ENCODE data around the gene FIS1. TPM values are rescaled to one million over a fixed set of nuclear protein-coding genes. Genes with fewer than 3 reads are reported as not detected.
"Not testable (repeated sequence)": the region's sequence is repeated elsewhere in the genome, so short reads cannot be mapped to it uniquely, and the experiment has no call there.

FIS1 gene
- 109 and 114 TPM in 2 replicates for polyA plus RNA-seq (2013)

DNA sequence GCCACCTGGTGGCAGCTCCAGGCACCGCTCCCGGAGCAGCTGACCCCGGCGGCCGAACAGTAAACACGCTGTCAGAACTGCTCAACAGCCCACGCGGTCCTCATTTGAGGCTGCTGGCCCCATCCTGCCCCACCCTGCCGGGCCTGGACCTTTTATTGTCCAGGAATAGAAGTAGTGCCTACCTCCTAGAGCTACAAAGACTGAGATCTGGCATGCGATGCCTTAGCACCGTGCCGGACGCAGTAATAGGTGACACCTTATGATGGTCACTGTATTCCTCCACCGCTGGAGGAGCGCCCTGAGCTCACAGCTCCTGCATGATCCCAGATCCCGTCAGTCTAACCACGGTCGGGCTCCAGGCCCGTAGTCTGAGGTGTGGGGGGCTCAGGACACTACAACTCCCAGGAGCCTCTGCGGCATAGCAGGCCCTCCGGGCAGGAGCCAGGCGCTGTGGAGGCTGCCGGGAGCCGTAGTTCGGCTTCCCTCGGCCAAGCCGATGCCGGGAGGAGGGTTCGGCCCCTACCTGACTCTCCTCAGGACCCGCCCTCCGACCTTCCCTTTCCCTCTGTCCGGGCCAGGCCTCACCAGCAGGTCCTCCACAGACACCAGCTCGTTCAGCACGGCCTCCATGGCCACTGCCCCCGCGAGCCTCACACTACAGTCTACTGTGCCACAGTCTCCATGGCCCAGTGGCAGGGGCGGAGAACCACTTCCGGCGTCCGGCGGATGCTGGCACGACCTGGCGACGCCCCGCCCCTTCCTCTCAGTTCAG, at the start of gene FIS1:
TSS of gene FIS1 (minus strand) at position 707 of the 772 bp plus-strand sequence. CDS start at position 630, 77 bp downstream.
- Histone ChIP-seq H2BK5ac (ENCODE audit: low read depth, low read length, poor library complexity) (peak within 1 kb of the TSS; percentile 66), H3K9me3 (ENCODE audit: insufficient read depth, low read depth, low read length) (no peaks in the 10 kb centered on the region), H2AK5ac (ENCODE audit: low read length) (peak within 1 kb of the TSS; percentile 21), H3K27ac (ENCODE audit: low read depth, low read length) (peak within 1 kb of the TSS; percentile 64), H3K27me3 (ENCODE audit: insufficient read depth, low read length) (no peaks in the 10 kb centered on the region), H3K79me2 (ENCODE audit: control insufficient read depth, insufficient read depth, low read length, poor library complexity) (peaks cover 4% of the 10 kb centered on the region), H3K36me3 (ENCODE audit: control insufficient read depth in 1 of 2, insufficient read depth in 2 of 2, low read length in 2 of 2) (peaks cover 18 to 28% of the 10 kb centered on the region in 2 experiments), H3K4ac (ENCODE audit: low read depth, low read length) (peak within 1 kb of the TSS; percentile 60), H2BK120ac (ENCODE audit: insufficient read depth, low read length, poor library complexity) (peak within 1 kb of the TSS; percentile 31), H3K18ac (ENCODE audit: low read length) (peak within 1 kb of the TSS; percentile 77), H4K8ac (ENCODE audit: low read depth, low read length) (peak within 1 kb of the TSS; percentile 87), H2AFZ (ENCODE audit: insufficient read depth, low read length, poor library complexity) (peak within 1 kb of the TSS; percentile 50), H4K12ac (ENCODE audit: low read depth, low read length) (peak within 1 kb of the TSS; percentile 76), H3K14ac (ENCODE audit: low read length) (peak within 1 kb of the TSS; percentile 88), H2BK12ac (ENCODE audit: low read length) (no peak within 1 kb of the TSS), H3K79me1 (ENCODE audit: low read length) (peaks cover 6% of the 10 kb centered on the region), H3K9ac (ENCODE audit: low read length) (peak within 1 kb of the TSS; percentile 82), H3K4me1 (ENCODE audit: control insufficient read depth in 1 of 2, insufficient read depth in 2 of 2, low read length in 2 of 2) (peaks cover under 1 to 7% of the 10 kb centered on the region in 2 experiments), H3K23ac (ENCODE audit: low read length) (no peak within 1 kb of the TSS), H4K91ac (ENCODE audit: low read depth, low read length) (peak within 1 kb of the TSS; percentile 80), H3K4me2 (ENCODE audit: low read length) (peak within 1 kb of the TSS; percentile 74), H3K4me3 (ENCODE audit: low read depth, low read length) (peak within 1 kb of the TSS; percentile 89)
- peak; percentile 97 for DNase-seq
- no CpG with 5 or more reads among the region's 45 CpGs for WGBS (ENCODE audit: extremely low coverage, insufficient coverage, insufficient read length)

DNA sequence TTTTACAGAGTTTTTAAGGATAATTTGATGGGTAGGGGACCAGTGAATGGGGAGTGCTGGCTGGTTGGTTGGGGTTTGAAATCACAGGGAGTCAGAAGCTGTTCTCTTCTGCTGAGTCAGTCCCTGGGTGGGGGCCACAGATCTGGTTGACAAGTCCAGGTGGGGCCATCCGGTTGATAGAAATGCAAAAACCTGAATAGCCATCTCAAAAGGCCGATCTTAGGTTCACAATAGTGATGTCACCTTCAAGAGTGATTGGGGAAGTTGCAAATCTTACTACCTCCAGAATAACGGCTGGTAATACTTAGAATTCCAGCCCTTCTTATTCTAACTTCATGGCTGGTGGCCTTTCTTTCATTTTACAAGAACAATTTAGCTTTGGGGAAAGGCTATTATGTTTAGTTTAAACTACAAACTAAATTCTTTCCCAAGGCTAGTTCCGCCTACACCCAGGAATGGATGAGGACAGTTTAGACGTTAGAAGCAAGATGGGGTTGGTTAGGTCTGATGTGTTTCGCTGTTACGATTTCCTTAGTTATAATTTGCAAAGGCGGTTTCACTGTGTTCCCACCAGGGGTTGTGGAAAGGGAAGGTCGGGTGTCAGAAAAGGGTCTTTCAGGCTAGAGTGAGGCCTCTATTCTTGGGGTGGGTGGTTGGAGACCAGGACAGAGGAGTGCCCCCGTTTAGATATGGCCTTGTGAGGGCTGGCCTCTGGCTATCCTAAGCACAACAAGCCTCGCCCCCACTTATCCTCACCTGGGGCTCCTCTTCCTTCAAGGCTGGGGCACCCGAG, 49.4 kb upstream of the FIS1 start:
- no peak for DNase-seq
- WGBS (ENCODE audit: extremely low coverage, insufficient coverage, insufficient read length), result no CpG with 5 or more reads among the region's 12 CpGs
- Histone ChIP-seq H3K23ac (ENCODE audit: low read length) (no peak overlapping the region), H2BK12ac (ENCODE audit: low read length) (no peak overlapping the region), H3K4me2 (ENCODE audit: low read length) (no peak overlapping the region), H3K18ac (ENCODE audit: low read length) (no peak overlapping the region), H2AK5ac (ENCODE audit: low read length) (no peak overlapping the region), H3K79me2 (ENCODE audit: control insufficient read depth, insufficient read depth, low read length, poor library complexity) (no peaks in the 10 kb centered on the region), H4K8ac (ENCODE audit: low read depth, low read length) (no peak overlapping the region), H3K27me3 (ENCODE audit: insufficient read depth, low read length) (peaks cover 17% of the 10 kb centered on the region), H2AFZ (ENCODE audit: insufficient read depth, low read length, poor library complexity) (no peak overlapping the region), H3K9me3 (ENCODE audit: insufficient read depth, low read depth, low read length) (no peaks in the 10 kb centered on the region), H3K36me3 (ENCODE audit: control insufficient read depth in 1 of 2, insufficient read depth in 2 of 2, low read length in 2 of 2) (no peaks in the 10 kb centered on the region), H2BK120ac (ENCODE audit: insufficient read depth, low read length, poor library complexity) (no peak overlapping the region), H4K12ac (ENCODE audit: low read depth, low read length) (no peak overlapping the region), H3K4me3 (ENCODE audit: low read depth, low read length) (no peak overlapping the region), H4K91ac (ENCODE audit: low read depth, low read length) (no peak overlapping the region), H3K4me1 (ENCODE audit: control insufficient read depth in 1 of 2, insufficient read depth in 2 of 2, low read length in 2 of 2) (peaks cover 0 to under 1% of the 10 kb centered on the region in 2 experiments), H2BK5ac (ENCODE audit: low read depth, low read length, poor library complexity) (no peak overlapping the region), H3K14ac (ENCODE audit: low read length) (no peak overlapping the region), H3K4ac (ENCODE audit: low read depth, low read length) (no peak overlapping the region), H3K9ac (ENCODE audit: low read length) (no peak overlapping the region), H3K79me1 (ENCODE audit: low read length) (no peaks in the 10 kb centered on the region), H3K27ac (ENCODE audit: low read depth, low read length) (no peak overlapping the region)

DNA sequence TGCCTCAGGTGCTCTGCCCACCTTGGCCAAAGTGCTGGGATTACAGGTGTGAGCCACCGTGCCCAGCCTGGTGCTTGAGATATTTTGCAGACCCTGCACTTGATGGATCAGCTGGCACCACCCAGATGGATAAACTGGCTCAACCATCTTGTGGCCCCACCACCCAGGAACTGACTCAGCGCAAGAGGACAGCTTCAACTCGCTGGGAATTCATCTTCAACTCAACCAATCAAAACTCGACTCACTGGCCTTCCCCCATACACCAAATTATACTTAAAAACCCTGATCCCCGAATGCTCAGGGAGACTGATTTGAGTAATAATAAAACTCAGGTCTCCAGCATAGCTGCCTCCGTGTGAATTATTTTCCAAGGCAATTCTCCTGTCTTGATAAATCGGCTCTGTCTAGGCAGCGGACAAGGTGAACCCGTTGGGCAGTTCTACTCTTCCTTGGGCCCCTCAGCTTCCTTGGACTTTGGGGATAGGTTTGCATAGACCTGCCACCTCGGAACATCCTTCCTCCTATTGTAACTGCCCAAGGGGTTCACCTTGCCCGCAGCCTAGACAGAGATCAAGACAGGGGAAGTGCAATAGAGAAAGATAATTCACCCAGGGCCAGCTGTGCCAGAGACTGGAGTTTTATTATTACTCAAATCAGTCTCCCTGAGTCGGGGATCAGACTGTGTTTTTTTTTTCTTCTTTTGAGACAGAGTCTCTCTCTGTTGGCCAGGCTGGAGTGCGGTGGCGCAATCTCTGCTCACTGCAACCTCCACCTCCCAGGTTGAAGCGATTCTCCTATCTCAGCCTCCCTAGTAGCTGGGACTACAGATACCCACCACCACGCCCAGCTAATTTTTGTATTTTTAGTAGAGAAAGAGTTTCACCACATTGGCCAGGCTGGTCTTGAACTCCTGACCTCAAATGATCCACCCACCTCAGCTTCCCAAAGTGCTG, 48.5 kb upstream of the FIS1 start:
- H3K4me2 ChIP-seq (ENCODE audit: low read length); H2AK5ac ChIP-seq (ENCODE audit: low read length); H3K18ac ChIP-seq (ENCODE audit: low read length); H3K9me3 ChIP-seq (ENCODE audit: insufficient read depth, low read depth, low read length); H2BK5ac ChIP-seq (ENCODE audit: low read depth, low read length, poor library complexity); H4K8ac ChIP-seq (ENCODE audit: low read depth, low read length); H3K4ac ChIP-seq (ENCODE audit: low read depth, low read length); H3K4me3 ChIP-seq (ENCODE audit: low read depth, low read length); H4K91ac ChIP-seq (ENCODE audit: low read depth, low read length); H3K27ac ChIP-seq (ENCODE audit: low read depth, low read length); H3K23ac ChIP-seq (ENCODE audit: low read length); H3K14ac ChIP-seq (ENCODE audit: low read length); H2BK120ac ChIP-seq (ENCODE audit: insufficient read depth, low read length, poor library complexity); H2AFZ ChIP-seq (ENCODE audit: insufficient read depth, low read length, poor library complexity); H3K4me1 ChIP-seq (ENCODE audit: control insufficient read depth in 1 of 2, insufficient read depth in 2 of 2, low read length in 2 of 2); H3K79me1 ChIP-seq (ENCODE audit: low read length); H2BK12ac ChIP-seq (ENCODE audit: low read length); DNase-seq; H3K79me2 ChIP-seq (ENCODE audit: control insufficient read depth, insufficient read depth, low read length, poor library complexity); H4K12ac ChIP-seq (ENCODE audit: low read depth, low read length); H3K9ac ChIP-seq (ENCODE audit: low read length); H3K36me3 ChIP-seq (ENCODE audit: control insufficient read depth in 1 of 2, insufficient read depth in 2 of 2, low read length in 2 of 2): not testable (repeated sequence)
- H3K27me3 ChIP-seq (ENCODE audit: insufficient read depth, low read length), result peaks cover 16% of the 10 kb centered on the region
- WGBS (ENCODE audit: extremely low coverage, insufficient coverage, insufficient read length), result no CpG with 5 or more reads among the region's 16 CpGs

DNA sequence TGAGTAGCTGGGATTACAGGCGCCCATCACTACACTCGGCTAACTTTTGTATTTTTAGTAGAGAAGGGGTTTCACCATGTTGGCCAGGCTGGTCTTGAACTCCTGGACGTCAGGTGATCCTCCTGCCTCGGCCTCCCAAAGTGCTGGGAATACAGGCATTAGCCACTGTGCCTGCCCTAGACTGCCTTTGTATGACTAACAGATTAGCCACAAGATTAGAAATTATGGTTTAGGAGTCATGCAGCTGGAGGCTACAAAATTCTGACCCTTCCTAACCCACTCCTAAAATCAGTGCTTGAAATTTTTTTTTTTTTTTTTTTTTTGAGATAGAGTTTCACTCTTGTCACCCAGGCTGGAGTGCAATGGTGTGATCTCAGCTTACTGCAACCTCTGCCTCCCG, 47.7 kb upstream of the FIS1 start:
- H2AK5ac ChIP-seq (ENCODE audit: low read length); H3K4ac ChIP-seq (ENCODE audit: low read depth, low read length); H3K18ac ChIP-seq (ENCODE audit: low read length); H3K9ac ChIP-seq (ENCODE audit: low read length); H2AFZ ChIP-seq (ENCODE audit: insufficient read depth, low read length, poor library complexity); H3K14ac ChIP-seq (ENCODE audit: low read length); H3K27ac ChIP-seq (ENCODE audit: low read depth, low read length); H3K79me2 ChIP-seq (ENCODE audit: control insufficient read depth, insufficient read depth, low read length, poor library complexity); H4K8ac ChIP-seq (ENCODE audit: low read depth, low read length); H3K4me2 ChIP-seq (ENCODE audit: low read length); H3K9me3 ChIP-seq (ENCODE audit: insufficient read depth, low read depth, low read length); H2BK5ac ChIP-seq (ENCODE audit: low read depth, low read length, poor library complexity); H4K12ac ChIP-seq (ENCODE audit: low read depth, low read length); H3K79me1 ChIP-seq (ENCODE audit: low read length); H3K4me1 ChIP-seq (ENCODE audit: control insufficient read depth in 1 of 2, insufficient read depth in 2 of 2, low read length in 2 of 2); H3K36me3 ChIP-seq (ENCODE audit: control insufficient read depth in 1 of 2, insufficient read depth in 2 of 2, low read length in 2 of 2); H3K23ac ChIP-seq (ENCODE audit: low read length); H2BK12ac ChIP-seq (ENCODE audit: low read length); H3K4me3 ChIP-seq (ENCODE audit: low read depth, low read length); H2BK120ac ChIP-seq (ENCODE audit: insufficient read depth, low read length, poor library complexity); H4K91ac ChIP-seq (ENCODE audit: low read depth, low read length): not testable (repeated sequence)
- WGBS (ENCODE audit: extremely low coverage, insufficient coverage, insufficient read length), result no CpG with 5 or more reads among the region's 5 CpGs
- H3K27me3 ChIP-seq (ENCODE audit: insufficient read depth, low read length), result peaks cover 16% of the 10 kb centered on the region
- peak; percentile 66 to 72 for DNase-seq
